ENCODE measurements around the gene ZSWIM3. TPM values are rescaled to one million over a fixed set of nuclear protein-coding genes. Genes with fewer than 3 reads are reported as not detected.
A peak's percentile ranks its signal among the peaks of the same experiment; 100 is the strongest.

The ZSWIM3 gene
- total and polyA plus RNA-seq, 2 of the 13 experiments (the other 11 are each of a cell fraction or from before 2014, with no cell fraction given) = 5.2 to 5.8 TPM

DNA sequence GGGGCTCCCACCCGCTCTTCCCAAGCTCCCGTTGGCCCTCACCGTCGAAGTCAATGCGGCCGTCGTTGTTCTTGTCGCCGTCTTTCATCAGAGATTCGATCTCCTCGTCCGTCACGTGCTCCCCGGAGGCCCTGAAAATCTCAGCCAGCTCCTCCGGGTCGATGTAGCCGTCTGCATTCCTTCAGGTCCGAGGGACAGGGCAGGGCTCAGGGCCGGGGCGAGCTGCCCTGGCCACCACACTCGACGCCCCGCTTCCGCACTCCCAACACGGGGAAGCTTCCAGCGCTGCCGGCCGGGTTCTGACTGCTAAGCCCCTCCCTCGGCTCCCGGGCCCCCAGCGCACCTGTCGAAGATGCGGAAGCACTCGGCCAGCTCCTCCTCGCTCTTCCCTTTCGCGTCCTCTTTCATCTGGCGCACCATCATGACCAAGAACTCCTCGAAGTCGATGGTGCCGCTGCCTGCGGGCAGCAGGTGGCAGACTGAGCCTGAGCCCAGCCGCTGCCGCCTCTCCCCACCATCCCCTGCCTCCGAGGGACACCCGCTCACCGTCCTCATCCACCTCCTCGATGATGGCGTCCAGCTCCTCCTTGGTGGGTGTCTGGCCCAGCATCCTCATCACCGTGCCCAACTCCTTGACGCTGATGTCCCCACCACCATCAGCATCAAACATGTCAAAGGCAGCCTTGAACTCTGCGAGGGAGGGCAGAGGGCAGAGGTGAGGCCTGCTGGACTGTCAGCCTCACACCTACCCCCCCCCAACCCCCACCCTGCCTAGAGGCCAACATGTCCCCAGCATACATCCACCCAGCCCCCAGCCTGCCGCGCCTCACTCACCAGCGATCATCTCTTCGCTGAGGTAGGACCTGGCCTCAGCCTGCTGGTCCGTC is 33.2 kb upstream of the ZSWIM3 start (continued):
- TF ChIP-seq, protein P1, sequence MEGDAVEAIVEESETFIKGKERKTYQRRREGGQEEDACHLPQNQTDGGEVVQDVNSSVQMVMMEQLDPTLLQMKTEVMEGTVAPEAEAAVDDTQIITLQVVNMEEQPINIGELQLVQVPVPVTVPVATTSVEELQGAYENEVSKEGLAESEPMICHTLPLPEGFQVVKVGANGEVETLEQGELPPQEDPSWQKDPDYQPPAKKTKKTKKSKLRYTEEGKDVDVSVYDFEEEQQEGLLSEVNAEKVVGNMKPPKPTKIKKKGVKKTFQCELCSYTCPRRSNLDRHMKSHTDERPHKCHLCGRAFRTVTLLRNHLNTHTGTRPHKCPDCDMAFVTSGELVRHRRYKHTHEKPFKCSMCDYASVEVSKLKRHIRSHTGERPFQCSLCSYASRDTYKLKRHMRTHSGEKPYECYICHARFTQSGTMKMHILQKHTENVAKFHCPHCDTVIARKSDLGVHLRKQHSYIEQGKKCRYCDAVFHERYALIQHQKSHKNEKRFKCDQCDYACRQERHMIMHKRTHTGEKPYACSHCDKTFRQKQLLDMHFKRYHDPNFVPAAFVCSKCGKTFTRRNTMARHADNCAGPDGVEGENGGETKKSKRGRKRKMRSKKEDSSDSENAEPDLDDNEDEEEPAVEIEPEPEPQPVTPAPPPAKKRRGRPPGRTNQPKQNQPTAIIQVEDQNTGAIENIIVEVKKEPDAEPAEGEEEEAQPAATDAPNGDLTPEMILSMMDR (CRISPR knock-in tag; IDR thresholded peaks at IDR 0.05) = peak; percentile 98
- no peak for TF ChIP-seq MIER3 (CRISPR knock-in tag; IDR thresholded peaks at IDR 0.05; ENCODE audit: borderline replicate concordance)
- TF ChIP-seq, protein P2, sequence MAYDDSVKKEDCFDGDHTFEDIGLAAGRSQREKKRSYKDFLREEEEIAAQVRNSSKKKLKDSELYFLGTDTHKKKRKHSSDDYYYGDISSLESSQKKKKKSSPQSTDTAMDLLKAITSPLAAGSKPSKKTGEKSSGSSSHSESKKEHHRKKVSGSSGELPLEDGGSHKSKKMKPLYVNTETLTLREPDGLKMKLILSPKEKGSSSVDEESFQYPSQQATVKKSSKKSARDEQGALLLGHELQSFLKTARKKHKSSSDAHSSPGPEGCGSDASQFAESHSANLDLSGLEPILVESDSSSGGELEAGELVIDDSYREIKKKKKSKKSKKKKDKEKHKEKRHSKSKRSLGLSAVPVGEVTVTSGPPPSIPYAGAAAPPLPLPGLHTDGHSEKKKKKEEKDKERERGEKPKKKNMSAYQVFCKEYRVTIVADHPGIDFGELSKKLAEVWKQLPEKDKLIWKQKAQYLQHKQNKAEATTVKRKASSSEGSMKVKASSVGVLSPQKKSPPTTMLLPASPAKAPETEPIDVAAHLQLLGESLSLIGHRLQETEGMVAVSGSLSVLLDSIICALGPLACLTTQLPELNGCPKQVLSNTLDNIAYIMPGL (CRISPR knock-in tag; IDR thresholded peaks at IDR 0.05; ENCODE audit: borderline replicate concordance in 1 of 2, low read depth in 1 of 2) = peak in 1 of 2 experiments; percentile 90; a peak in 2 of 4 replicates
- no peak for TF ChIP-seq MTF2 (CRISPR knock-in tag; IDR thresholded peaks at IDR 0.05; ENCODE audit: borderline replicate concordance)
- TF ChIP-seq RAD51 (IDR thresholded peaks at IDR 0.05; ENCODE audit: borderline replicate concordance) = no peak
- TF ChIP-seq TARDBP (CRISPR knock-in tag; IDR thresholded peaks at IDR 0.05) = peak; percentile 52; the same call in 1 of the 2 replicates
- TF ChIP-seq THAP11 (CRISPR knock-in tag; IDR thresholded peaks at IDR 0.05) = peak; percentile 32
- TF ChIP-seq, protein P3, sequence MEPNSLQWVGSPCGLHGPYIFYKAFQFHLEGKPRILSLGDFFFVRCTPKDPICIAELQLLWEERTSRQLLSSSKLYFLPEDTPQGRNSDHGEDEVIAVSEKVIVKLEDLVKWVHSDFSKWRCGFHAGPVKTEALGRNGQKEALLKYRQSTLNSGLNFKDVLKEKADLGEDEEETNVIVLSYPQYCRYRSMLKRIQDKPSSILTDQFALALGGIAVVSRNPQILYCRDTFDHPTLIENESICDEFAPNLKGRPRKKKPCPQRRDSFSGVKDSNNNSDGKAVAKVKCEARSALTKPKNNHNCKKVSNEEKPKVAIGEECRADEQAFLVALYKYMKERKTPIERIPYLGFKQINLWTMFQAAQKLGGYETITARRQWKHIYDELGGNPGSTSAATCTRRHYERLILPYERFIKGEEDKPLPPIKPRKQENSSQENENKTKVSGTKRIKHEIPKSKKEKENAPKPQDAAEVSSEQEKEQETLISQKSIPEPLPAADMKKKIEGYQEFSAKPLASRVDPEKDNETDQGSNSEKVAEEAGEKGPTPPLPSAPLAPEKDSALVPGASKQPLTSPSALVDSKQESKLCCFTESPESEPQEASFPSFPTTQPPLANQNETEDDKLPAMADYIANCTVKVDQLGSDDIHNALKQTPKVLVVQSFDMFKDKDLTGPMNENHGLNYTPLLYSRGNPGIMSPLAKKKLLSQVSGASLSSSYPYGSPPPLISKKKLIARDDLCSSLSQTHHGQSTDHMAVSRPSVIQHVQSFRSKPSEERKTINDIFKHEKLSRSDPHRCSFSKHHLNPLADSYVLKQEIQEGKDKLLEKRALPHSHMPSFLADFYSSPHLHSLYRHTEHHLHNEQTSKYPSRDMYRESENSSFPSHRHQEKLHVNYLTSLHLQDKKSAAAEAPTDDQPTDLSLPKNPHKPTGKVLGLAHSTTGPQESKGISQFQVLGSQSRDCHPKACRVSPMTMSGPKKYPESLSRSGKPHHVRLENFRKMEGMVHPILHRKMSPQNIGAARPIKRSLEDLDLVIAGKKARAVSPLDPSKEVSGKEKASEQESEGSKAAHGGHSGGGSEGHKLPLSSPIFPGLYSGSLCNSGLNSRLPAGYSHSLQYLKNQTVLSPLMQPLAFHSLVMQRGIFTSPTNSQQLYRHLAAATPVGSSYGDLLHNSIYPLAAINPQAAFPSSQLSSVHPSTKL (CRISPR knock-in tag; IDR thresholded peaks at IDR 0.05) = 0 out of 2 replicates have a peak, but pooled peaks have one; percentile 15
- TF ChIP-seq, protein P4, sequence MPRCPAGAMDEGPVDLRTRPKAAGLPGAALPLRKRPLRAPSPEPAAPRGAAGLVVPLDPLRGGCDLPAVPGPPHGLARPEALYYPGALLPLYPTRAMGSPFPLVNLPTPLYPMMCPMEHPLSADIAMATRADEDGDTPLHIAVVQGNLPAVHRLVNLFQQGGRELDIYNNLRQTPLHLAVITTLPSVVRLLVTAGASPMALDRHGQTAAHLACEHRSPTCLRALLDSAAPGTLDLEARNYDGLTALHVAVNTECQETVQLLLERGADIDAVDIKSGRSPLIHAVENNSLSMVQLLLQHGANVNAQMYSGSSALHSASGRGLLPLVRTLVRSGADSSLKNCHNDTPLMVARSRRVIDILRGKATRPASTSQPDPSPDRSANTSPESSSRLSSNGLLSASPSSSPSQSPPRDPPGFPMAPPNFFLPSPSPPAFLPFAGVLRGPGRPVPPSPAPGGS (CRISPR knock-in tag; IDR thresholded peaks at IDR 0.05) = peak; percentile 37; the same call in 1 of the 2 replicates
- TF ChIP-seq SMYD3 (CRISPR knock-in tag; IDR thresholded peaks at IDR 0.05) = no peak
- no peak for TF ChIP-seq ZNF333 (CRISPR knock-in tag; IDR thresholded peaks at IDR 0.05; ENCODE audit: borderline replicate concordance)
- peak; percentile 59; the same call in 1 of the 2 replicates for TF ChIP-seq NR2C2 (CRISPR knock-in tag; IDR thresholded peaks at IDR 0.05; ENCODE audit: borderline replicate concordance)
- no peak for TF ChIP-seq HOXD1 (CRISPR knock-in tag; IDR thresholded peaks at IDR 0.05)

Measured in HepG2 (cell line).